Measurements from ENCODE around the gene SMAD6.

Gene SMAD6

GRCh38 chr15:66704803-66705153 is 2.7 kb downstream of the SMAD6 start:
- TF ChIP-seq CTCF (IDR thresholded peaks at IDR 0.05; ENCODE audit: low read depth, low read length), result no peak
- Histone ChIP-seq H3K27me3 (ENCODE audit: insufficient read depth, low read depth, severe bottlenecking) (no peaks in the 10 kb centered on the region), H3K27ac (no peak overlapping the region; the same call in 1 of the 2 replicates), H3K36me3 (peaks cover 8% of the 10 kb centered on the region), H3K4me3 (ENCODE audit: low read depth, low read length) (no peak overlapping the region; the same call in 1 of the 2 replicates), H3K9me3 (ENCODE audit: severe bottlenecking) (no peaks in the 10 kb centered on the region)
- DNase-seq, result no peak

- no peaks in the 10 kb centered on the region for H3K27me3 ChIP-seq (ENCODE audit: insufficient read depth, low read depth, severe bottlenecking)
- H3K4me3 ChIP-seq (ENCODE audit: low read depth, low read length), result no peak overlapping the region
- no peak for TF ChIP-seq CTCF (IDR thresholded peaks at IDR 0.05; ENCODE audit: low read depth, low read length)
- H3K27ac ChIP-seq, result no peak overlapping the region
- H3K9me3 ChIP-seq (ENCODE audit: severe bottlenecking), result no peaks in the 10 kb centered on the region
- peaks cover 8% of the 10 kb centered on the region for H3K36me3 ChIP-seq
- no peak for DNase-seq
These were observed 3.5 kb downstream of the SMAD6 start for GRCh38 chr15:66705277-66706146.

- Histone ChIP-seq H3K36me3 (peaks cover 8% of the 10 kb centered on the region), H3K4me3 (ENCODE audit: low read depth, low read length) (no peak overlapping the region), H3K9me3 (ENCODE audit: severe bottlenecking) (no peaks in the 10 kb centered on the region), H3K27ac (no peak overlapping the region), H3K27me3 (ENCODE audit: insufficient read depth, low read depth, severe bottlenecking) (no peaks in the 10 kb centered on the region)
- no peak for DNase-seq
- peak; percentile 48 for TF ChIP-seq CTCF (IDR thresholded peaks at IDR 0.05; ENCODE audit: low read depth, low read length)
These were observed 4.2 kb downstream of the SMAD6 start for GRCh38 chr15:66706225-66706732.

- DNase-seq, result no peak
- no peaks in the 10 kb centered on the region for H3K9me3 ChIP-seq (ENCODE audit: severe bottlenecking)
- H3K36me3 ChIP-seq, result peaks cover 8% of the 10 kb centered on the region
- H3K27ac ChIP-seq, result no peak overlapping the region
- no peak overlapping the region for H3K4me3 ChIP-seq (ENCODE audit: low read depth, low read length)
- no peaks in the 10 kb centered on the region for H3K27me3 ChIP-seq (ENCODE audit: insufficient read depth, low read depth, severe bottlenecking)
- TF ChIP-seq CTCF (IDR thresholded peaks at IDR 0.05; ENCODE audit: low read depth, low read length), result no peak
These were observed 4.8 kb downstream of the SMAD6 start for GRCh38 chr15:66706840-66707239.

- DNase-seq, result peak; percentile 86
- H3K27ac ChIP-seq, result peak overlapping the region; percentile 43
- peak; percentile 58 for TF ChIP-seq CTCF (IDR thresholded peaks at IDR 0.05; ENCODE audit: low read depth, low read length)
- no peak overlapping the region for H3K4me3 ChIP-seq (ENCODE audit: low read depth, low read length)
- H3K27me3 ChIP-seq (ENCODE audit: insufficient read depth, low read depth, severe bottlenecking), result no peaks in the 10 kb centered on the region
- H3K9me3 ChIP-seq (ENCODE audit: severe bottlenecking), result no peaks in the 10 kb centered on the region
- peaks cover 8% of the 10 kb centered on the region for H3K36me3 ChIP-seq
These were observed 5.5 kb downstream of the SMAD6 start for GRCh38 chr15:66707310-66708082.
